NCI-H524 (cell line): ENCODE measurements around the gene AP1AR.
"Not testable (repeated sequence)": the region's sequence is repeated elsewhere in the genome, so short reads cannot be mapped to it uniquely, and the experiment has no call there.

Source experiments
- DNase-seq, 2 experiments: peaks; one replicate each; lab custom pipeline; 2025; lab: John Stamatoyannopoulos, UW

The AP1AR gene

DNA sequence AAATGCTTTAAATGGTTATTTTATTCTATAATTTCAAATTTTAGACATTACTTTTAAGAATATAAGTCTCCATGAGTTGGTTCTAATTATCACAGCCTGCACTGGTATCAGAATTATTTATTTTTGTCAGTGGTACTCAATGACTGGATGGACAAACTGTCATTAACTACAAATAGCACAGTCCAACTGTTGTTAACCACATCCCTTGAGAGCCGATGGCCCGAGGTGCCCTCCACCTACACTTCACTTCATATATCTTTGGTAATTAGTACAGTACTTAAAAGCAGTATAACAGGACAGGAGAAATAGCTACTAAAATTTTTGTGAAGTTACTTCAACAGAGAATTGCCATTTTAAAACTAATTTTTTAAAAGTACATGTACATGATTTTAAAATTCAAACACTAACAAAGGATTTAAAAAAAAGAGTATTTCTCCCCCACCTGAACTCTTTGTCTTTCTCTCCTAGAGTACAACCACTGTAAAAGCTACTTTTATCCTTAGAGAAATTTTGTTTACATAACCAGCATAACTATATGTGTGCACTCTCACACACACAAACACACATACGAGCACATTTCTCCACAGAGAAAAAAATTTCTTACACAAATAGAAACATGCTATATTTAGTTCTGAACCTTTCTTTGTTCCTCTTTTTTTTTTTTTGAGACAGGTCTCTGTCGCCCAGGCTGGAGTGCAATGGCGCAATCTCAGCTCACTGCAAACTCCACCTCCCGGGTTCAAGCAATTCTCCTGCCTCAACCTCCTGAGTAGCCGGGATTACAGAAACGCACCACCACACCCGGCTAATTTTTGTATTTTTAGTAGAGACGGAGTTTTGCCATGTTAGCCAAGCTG is 47.7 kb downstream of the AP1AR start:
- DNase-seq = no peak

DNA sequence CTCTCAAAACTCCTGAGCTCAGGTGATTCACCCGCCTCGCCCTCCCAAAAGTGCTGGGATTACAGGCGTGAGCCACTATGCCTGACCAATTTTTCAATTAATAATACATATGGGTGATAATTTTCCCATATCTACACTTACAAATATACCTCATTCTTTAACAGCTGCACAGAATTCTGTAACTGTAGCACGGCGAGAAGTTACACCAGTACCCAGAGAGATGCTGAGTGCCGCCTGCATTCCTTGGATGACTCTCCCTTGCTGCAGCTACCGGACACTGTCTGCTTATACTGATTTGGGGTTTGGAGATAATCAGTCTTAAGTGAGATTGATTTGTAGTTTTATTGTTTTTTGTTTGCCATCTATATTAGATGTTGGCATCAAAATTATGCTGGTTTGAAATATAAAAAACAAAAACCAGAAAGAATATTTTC is 48.3 kb downstream of the AP1AR start:
- DNase-seq = no peak

DNA sequence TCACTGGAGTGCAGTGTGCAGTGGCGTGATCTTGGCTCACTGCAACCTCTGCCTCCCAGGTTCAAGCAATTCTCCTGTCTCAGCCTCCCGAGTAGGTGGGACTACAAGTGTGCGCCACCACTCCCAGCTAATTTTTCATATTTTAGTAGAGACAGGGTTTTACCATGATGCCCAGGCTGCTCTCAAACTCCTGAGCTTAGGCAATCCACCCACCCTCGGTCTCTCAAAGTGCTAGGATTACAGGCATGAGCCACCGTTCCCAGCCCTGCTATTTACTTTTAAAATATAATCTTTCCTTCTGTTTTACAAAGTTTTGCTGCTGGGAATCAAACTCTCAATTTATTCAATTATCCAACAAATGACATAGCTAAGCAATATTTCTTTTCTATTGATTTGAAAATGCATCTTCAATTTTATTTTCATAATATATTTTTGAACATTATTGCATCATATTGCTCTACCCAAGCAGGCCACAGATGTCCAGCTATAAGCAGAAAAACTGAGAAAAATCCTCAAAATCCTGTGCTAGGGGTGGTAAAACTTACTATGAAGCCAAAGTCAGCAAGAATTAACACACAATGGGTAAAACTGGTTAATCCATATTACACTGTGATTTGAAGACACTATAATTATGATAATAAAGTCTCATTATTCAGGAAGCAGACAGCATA is 48.9 kb downstream of the AP1AR start:
- no peak for DNase-seq

DNA sequence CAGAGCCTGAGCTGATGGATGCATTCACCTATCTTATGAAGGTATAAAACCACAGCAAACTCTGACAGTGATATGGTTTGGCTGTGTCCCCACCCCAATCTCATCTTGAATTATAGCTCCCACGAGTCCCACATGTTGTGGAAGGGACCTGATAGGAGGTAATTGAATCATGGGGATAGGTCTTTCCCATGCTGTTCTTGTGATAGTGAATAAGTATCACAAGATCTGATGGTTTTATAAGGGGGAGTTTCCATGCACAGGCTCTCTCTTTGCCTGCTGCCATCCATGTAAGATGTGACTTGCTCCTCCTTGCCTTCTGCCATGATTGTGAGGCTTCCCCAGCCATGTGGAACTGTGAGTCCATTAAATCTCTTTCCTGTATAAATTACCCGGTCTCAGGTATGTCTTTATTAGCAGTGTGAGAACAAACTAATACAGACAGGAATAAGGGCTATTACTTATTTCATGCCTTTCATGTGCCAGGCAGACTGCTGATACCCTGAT is 50.4 kb downstream of the AP1AR start:
- not testable (repeated sequence) for DNase-seq

DNA sequence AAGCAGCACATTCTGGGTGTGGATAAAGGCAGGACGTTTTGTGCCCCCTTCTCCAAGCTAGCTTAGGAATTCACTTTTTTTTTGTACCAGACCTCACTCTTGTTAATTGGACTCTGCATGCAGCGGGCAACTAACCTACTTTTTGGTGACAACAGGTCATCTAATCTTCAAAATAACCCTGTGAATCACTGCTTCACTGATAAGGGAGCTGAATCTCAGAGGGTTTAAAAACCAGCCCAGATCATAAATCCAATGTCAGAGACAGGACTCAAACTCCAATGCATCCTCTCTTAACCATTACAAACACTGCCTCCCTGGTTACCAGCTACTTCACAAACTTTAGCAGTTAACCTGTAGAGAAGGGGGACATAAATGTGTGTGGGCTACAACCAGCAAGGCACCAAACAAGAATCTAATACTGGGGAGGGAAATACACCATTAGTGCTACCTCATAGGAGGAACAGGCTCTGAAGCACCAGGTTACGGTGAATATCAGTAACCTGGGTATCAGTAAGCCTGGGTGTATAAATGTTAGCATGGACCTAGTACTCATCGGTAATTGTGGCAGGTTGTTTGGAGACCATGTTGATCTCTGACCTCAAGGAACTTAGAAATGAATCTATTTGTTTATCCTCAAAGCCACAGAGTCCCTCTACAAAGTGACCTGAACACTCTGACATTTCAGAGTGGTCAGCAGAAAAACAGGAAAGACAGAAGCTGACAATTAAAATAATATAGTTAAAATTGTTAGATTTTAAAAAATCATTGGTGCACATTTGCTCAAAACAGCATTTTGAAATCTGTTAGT is 51.5 kb downstream of the AP1AR start:
- DNase-seq = no peak

DNA sequence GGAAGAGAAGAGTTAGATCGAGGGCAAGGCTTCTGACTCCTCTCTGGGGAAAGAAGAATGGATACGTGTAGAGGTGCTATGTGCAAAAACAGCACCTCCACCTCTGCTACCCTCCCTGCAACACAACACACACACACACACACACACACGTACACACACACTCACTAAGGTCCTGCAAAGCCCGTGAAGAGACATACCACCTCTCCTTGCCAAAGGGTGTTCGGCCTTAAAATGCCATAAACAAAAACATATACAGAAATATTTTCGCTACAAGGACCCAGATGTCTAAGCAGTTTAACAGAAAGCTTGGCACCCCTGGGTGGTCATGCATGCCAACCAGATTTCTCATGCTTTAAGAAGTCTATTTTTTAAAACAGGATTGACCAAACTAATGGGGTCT is 52.6 kb downstream of the AP1AR start:
- DNase-seq = no peak

DNA sequence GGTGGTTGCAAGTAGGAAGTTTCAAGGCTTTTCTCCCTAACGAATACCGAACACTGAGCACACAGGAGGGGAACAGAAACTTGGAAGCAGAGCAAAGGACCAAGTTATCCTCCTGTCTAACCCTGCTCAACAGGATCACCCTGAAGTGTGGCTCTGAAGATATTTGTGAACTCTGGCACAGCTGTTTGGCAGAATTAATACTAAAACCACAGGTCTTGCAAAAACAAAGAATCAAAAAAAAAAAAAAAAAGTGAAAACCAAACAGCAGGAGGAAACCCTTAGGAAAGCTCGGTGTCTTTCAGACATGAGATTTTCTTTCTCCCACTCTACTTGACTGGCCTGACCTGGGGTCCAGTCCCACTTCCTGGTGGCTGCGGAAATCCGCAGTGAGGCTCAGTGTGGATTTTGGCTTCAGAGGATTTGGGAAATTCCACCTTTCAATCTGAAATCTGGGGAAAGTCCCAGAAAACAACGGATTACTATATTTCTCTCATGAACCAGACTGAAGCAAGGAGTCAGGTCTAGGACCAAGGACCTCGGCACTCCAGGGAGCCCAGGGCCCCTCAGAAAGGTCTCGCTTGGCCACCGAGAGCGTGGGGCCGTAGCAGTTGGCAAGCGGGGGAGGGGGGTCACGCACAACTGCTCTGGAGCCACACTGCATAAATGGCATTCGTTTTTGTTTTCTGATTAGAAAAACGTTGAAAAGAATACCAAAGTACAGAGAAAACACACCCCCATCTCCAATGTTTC is 53.2 kb downstream of the AP1AR start:
- DNase-seq = peak in 1 of 2 experiments; percentile 10

DNA sequence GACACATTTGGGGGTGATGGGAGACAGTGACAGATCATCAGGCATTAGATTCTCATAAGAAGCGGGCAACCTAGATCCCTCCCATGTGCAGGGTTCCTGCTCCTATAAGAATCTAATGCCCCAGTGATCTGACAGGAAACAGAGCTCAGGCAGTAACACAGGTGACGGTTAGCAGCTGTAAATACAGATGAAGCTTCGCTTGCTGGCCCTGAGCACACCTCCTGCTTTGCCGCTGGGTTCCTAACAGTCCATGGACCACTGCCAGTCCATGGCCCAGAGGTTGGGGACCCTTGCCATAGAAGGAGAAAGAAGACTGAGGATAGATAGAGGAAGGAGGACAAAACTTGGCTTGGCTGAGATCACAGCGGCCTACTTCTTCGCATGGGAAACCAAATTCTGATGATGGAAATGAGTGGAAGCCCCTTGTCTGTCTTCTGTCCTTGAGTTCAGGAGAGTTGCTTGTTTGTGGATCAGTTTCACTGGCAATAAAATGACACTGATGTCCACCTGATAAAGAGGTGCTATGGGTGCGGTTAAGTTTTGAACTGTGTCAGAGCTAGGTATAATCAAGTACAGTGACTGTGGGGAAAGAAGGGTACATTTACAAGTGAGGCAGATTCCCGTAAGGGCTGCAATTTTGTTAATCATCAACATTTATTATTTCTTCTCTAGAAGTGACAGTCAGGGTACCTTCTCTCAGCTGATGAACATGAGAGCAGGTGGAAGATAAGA is 55.8 kb downstream of the AP1AR start:
- DNase-seq = no peak

DNA sequence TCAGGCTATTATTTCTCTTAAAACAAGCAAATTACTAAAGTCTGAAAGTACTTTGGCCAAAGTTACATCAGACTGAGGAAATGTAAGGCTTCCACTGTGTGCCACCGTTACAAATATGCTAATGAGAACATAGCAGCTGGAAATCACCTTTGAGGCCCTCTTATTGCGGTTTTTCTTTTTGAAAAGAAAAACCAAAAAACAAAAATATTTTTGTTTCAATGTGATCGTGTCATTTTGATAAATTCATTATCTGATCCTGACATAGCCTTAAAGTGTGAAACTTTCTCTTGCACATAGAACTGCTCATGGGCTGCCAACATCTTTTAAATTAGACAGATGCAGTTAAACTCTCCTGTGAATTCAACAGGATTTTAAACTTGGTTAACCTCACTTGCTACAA is 56.9 kb downstream of the AP1AR start:
- no peak for DNase-seq

DNA sequence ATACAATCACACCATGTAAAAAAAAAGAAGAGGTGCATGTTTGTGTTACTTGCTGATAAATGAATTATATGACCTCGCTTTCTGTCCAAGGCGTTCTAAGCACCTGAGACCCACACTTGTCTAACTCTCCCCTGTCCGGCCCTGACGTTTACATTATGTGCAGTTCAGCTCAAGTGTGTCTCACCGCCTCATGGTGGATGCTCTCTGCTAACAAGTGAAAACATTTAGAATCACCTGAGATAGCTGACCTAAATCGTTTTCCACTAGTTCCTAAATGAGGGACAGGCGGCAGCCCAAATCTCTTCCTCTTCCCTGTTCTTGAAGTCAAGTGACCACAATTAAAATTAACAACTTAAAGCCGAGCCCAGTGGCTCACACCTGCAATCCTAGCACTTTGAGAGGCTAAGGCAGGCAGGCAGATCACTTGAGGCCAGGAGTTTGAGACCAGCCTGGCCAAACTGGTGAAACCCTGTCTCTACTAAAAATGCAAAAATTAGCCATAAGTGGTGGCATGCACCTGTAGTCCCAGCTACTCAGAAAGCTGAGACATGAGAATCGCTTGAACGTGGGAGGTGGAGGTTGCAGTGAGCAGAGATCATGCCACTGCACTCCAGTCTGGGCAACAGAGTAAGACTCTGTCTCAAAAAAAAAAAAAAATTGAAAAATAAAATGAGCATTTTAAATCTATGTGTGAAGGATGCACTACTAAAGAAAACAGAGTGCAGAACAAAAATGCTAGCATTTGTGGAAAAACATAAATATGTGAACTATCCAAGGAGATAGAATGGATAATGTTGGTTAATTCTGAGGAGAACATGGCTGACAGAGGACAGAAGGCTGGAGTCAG is 58.0 kb downstream of the AP1AR start:
- no peak for DNase-seq

DNA sequence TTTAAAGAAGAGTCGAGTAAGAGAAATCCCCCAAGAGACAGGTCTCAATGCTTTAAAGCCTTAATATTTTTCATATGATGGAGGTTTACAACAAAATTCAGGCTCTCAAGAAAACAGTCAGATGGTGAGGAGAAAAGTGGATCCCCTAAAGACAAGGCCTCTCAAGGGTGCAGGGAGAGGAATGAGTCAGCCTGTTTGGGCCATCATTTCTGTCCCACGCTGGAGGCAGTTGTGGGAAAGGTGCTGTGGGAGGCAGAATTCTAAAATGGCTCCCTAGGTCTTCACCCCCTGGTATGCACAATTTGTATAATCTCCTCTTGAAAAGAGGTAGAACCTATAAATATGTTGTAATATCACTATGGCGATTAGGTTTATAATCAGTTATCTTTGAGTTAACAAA is 58.8 kb downstream of the AP1AR start:
- DNase-seq = no peak

DNA sequence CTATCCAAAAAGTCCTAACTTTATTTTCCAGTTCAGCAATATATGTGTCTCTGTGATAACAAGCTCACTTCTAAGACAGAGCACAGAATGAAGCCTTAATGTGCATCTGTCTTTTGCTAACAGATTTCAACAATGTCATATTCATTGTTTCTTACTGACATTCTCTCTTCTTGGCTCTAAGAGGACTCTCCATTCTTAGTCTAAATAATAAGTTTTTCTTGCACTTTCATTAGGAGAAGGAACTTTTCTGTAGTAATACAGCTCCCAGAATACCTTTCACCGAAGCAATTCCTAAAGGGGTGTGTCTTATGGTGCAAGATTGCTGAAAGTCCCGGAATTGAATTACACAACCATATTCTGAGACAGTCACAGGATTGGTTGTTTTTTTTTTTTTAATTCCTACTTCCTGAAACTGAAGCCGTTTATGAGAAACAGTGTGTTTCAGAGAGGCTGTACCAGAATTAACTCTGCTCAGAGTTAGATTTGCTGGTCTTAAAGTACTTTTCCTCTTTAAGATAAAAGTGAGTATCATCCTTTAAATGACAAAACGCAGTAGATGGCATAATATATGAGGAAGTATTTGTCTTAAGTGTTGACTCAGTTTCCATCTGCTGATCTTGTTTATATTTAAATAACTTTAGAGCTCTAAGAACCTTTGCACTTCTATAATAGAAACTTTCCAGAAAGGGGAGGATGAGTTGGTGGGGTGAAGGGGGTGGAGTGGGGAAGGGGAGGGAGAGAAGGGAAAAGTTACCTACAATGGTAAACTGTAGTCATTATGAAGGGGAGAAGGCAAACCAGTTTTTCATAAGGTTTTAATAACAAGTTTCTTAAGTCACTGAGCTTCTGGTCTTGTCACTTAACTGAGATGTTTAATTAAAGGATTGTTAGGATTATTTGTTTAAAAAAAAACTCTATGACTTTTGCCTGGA is 65.6 kb downstream of the AP1AR start, which contains the start of gene ALPK1:
TSS of gene ALPK1 (plus strand) at position 421 of the 932 bp plus-strand sequence.
- no peak for DNase-seq

DNA sequence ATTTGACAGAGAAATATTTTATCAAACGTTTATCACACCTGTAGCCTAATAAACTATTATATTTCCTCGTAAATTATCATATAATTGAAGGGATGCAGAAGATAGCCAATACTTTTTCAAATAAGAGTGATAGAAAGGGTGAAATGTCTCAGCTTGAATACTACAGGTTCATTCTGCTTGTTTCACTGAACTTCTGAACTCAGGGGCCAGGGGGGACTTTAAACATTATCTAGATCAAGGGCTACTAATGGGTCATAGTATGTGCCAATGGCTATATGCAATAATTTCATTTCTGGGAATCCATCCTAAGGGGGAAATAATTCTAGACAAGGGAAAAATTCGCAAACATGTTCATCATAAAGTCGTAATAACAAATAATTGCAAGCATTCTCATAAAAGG is 68.1 kb downstream of the AP1AR start:
- no peak for DNase-seq

DNA sequence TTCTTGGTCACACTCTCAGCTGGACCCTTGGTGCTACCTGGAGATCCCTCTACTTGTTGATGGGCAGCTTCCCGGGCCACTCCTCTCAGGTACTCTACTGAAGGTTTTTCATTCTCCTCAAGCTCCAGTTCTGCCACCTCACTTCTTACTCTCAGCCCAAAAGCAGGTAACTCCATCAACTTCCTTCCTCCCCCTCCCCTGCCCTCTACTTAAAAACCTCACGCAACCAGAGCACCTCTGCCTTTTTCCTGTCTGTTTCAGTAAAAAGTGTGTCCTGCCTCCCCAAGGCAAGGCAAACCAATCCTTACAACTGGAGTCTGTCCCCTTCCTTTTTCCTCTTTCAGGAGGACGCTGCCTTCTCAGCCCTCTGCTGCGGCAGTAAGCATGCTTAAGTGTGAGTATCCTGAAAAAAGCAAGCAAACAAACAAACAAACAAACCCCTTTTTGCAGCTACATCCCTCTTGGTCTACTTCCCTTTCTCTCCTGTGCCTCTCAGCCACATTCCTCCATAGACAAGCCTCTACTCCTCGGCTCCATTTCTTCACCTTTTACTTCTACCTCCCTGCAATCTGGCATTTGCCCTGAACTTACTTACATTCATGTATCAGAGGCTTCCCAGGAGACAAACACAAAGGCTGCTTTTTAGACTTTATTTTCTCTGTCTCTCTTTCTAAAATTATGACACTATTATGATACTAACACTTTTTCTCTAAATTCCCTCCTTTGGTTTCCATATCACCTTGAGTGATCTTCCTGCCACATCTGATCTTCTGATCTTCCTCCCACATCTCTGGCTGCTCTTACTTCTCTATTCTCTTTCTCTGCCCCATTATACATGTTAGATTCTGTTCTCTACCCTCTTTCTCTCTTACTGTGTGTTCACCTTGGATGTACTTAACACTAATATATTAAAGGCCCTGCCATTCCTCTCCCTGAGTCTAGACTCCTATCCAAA is 71.0 kb downstream of the AP1AR start:
- DNase-seq = no peak

DNA sequence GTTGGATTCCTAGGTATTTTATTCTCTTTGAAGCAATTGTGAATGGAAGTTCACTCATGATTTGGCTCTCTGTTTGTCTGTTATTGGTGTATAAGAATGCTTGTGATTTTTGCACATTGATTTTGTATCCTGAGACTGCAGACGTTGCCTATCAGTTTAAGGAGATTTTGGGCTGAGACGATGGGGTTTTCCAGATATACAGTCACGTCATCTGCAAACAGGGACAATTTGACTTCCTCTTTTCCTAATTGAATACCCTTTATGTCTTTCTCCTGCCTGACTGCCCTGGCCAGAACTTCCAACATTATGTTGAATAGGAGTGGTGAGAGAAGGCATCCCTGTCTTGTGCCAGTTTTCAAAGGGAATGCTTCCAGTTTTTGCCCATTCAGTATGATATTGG is 73.9 kb downstream of the AP1AR start:
- not testable (repeated sequence) for DNase-seq

DNA sequence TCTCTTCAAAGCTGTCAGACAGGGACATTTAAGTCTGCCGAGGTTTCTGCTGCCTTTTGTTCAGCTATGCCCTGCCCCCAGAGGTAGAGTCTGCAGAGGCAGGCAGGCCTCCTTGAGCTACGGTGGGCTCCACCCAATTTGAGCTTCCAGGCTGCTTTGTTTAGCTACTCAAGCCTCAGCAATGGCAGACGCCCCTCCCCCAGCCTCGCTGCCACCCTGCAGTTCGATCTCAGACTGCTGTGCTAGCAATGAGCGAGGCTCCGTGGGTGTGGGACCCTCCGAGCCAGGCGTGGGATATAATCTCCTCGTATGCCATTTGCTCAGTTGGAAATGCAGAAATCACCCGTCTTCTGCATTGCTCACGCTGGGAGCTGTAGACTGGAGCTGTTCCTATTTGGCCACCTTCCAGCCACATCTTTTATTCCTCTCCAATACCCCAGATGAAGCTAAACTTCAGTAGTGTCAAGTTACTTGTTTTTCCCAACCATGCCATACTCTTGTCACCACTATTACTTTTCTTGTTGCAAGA is 77.7 kb downstream of the AP1AR start:
- not testable (repeated sequence) for DNase-seq

DNA sequence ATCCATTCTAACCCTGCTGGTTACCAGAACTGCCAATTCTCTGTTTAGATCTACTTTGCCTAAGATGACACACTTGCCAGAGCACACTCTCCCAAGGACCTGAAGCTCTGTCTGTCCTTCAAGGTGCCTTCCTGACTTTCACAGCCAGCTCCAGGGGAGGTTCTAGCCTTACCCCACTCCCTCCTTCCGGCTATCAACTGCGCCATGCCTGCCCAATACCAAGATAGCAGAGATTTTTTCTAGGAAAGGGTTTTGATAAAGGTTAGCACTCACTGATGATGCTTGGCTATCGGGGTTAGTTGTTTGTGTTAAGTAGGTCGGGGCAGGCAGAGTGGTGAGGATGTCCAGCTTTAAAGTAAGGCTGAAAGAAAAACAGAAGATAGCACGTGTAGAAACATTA is 79.9 kb downstream of the AP1AR start:
- DNase-seq = no peak
